Metanephros (tissue), 2 donors: ENCODE results near the gene OTUD5. TPM values are rescaled to one million over a fixed set of nuclear protein-coding genes. Genes with fewer than 3 reads are reported as not detected.

Experiments
- small RNA-seq: library from RNA; depleted of rRNA; stranded (forward); fragments of <200 nt; gene quantifications from one replicate; pipeline ENCODE3, GENCODE V24; 2014; ENCODE audit warnings: low replicate concordance
- total RNA-seq: library from RNA; depleted of rRNA; stranded (reverse); fragments of >200 nt; gene quantifications from one replicate; pipeline ENCODE4 v1.2.3, GENCODE V29; 2014

The OTUD5 gene
- 34.3 TPM for total RNA-seq

DNA sequence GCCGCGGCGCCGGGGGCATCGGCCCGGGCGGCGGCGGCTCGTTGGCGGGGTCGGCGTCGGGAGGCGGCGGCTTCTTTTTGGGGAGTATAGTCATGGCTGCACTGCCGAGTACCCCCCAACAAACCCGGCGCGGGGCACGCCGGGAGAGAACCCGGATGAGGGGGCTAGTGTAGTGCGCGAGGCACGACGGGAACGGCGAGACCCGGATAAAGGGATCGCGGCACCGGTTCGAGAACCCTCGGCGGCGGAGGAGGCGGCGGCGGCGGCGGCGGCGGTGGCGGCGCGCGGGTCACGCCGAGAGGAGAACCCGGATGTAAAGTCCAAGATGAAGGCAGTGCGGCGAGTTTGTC lies at the start of gene OTUD5:
OTUD5 (minus strand) TSS at position 131 of the 350 bp plus-strand sequence; CDS start at position 94, 37 bp downstream.

DNA sequence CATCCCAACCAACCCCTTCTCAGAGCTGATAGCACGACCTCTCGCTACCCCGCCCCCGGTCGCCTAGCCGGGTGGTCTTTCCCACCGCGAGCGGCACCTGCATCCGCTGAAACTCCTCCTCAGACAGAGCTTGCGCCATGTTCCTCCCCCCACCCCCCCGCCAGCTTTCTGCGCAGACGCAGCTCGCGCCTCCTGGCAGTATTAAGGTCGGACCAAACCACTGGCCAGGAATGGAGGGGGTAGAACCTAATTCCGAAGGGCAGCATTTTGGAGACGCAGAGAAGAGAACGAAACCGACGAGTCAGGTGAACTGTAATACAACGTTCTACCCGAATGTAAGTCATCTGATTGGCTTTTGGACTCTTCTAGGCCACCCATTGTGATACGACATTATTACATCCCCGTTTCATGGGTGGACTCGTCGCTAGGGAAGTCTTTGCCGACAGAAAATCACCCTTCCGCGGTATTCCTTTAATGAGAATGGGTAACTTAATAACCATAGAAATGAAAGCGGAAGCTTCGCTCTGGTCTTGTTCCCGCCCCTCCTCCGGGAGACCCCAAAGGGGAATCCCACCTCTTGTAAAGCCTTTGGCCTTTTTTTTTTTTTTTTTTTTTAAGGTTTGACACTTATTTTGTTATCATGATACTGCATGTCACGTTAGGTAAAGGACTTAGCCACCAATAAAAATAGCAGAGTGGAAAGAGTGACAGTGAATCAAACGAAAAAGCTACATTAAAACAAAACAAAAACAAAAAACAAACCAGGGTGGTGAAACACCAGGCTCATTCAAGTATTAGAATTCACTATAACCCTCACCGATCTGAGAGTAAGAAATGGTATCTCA lies 44.9 kb upstream of the OTUD5 start, which contains the start of gene GRIPAP1:
GRIPAP1 (minus strand) TSS at position 174 of the 845 bp plus-strand sequence; CDS start at position 139, 35 bp downstream.

DNA sequence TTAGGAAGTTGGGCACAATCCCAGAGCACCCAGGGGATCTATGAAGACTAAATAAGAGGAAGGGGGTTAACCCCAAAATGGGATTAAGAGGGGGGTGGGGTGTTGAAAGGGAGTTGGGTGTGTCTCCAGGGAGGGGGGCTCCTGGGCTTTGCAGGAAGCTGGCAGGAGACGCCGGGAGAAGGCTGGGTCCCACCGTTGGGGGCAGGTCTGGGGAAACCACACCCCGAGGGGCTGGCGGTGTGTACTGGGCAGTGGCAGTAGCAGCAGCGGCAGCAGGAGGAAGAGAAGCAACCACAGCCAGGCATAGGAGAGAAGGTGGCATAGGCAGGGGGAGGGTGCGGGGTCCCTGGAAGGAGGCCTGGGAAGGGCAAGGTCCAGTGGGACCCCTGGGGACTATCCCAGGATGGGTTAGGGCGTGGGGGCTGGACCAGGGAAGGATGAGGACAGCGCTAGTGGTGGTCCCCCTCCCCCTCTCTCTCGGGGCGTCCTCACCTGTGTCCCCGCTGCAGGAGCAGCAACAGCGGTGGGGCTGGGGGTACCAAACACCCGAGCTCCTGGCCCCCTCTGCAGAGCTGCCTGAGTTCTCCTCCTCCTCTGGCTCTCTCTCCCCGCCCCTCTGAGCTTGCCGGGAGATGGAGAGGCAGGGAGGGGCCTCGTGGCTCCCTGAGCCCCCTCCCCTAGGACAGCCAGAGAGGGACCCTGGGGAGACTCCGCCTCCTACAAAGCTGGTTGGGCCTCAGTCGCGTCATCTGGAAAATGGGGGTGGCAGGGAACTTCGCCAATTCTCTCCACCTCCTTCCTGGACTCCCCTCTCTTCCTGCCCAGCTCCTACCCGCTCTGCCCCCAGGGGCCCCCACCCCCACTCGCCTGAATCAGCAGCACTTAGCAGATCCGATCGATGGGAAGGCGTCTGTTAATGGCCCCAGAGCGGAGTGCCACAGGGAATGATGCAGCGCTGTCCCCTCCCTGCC lies 14.1 kb upstream of the OTUD5 start, which contains the start of gene KCND1:
KCND1 (minus strand) TSS at position 596 of the 971 bp plus-strand sequence. CDS start 1,573 bp downstream, outside the sequence.

GRCh38 chrX:48918643-48919340 lies 38.6 kb downstream of the OTUD5 start, which contains the start of gene PIM2:
TSS of gene PIM2 (minus strand) at chrX:48919024. CDS start at chrX:48918834, 190 bp downstream.

GRCh38 chrX:48911412-48912182 lies 45.8 kb downstream of the OTUD5 start, which contains the start of gene SLC35A2:
TSS of gene SLC35A2 (minus strand) at chrX:48911646. CDS start at chrX:48911636, 10 bp downstream.

GRCh38 chrX:48897625-48898306 lies 59.6 kb downstream of the OTUD5 start, which contains the start of the genes PQBP1 and TIMM17B:
TSS of gene PQBP1 (plus strand) at chrX:48897930. CDS start at chrX:48898510, 580 bp downstream.
TSS of gene TIMM17B (minus strand) at chrX:48897768. CDS start at chrX:48897749, 19 bp downstream.

Small RNA genes lying within 50 kb of the gene (small RNA-seq; reads per million reads assigned to genes)
- gene RNU6-722P, result not detected

Other genes starting within 250 kb of the OTUD5 start
- gene GLOD5, start 195.9 kb downstream of the OTUD5 start, total RNA-seq, result 0.76 TPM
- gene GATA1, start 171.0 kb downstream of the OTUD5 start, total RNA-seq, result 0.58 TPM
- 91.3 TPM for gene HDAC6, start 155.5 kb downstream of the OTUD5 start, total RNA-seq
- gene ERAS, start 131.1 kb downstream of the OTUD5 start, total RNA-seq, result not detected
- 38.5 TPM for gene PCSK1N, start 122.0 kb downstream of the OTUD5 start, total RNA-seq
- gene TIMM17B, start 59.8 kb downstream of the OTUD5 start, total RNA-seq, result 33.0 TPM
- gene PQBP1, start 59.7 kb downstream of the OTUD5 start, total RNA-seq, result 36.7 TPM
- gene SLC35A2, start 46.0 kb downstream of the OTUD5 start, total RNA-seq, result 22.4 TPM
- 9.3 TPM for gene PIM2, start 38.6 kb downstream of the OTUD5 start, total RNA-seq
- gene KCND1, start 14.2 kb upstream of the OTUD5 start, total RNA-seq, result 2.7 TPM
- gene GRIPAP1, start 44.7 kb upstream of the OTUD5 start, total RNA-seq, result 28.4 TPM
- 27.9 TPM for gene TFE3, start 85.8 kb upstream of the OTUD5 start, total RNA-seq
- 6.4 TPM for gene CCDC120, start 101.4 kb upstream of the OTUD5 start, total RNA-seq
- gene PRAF2, start 116.4 kb upstream of the OTUD5 start, total RNA-seq, result 8.1 TPM
- 44.8 TPM for gene WDR45, start 122.3 kb upstream of the OTUD5 start, total RNA-seq
- 24.2 TPM for gene GPKOW, start 166.1 kb upstream of the OTUD5 start, total RNA-seq
- gene MAGIX, start 205.2 kb upstream of the OTUD5 start, total RNA-seq, result 9.5 TPM
- 24.3 TPM for gene PLP2, start 214.3 kb upstream of the OTUD5 start, total RNA-seq
- gene PRICKLE3, start 228.8 kb upstream of the OTUD5 start, total RNA-seq, result 8.0 TPM
- gene SYP, start 242.6 kb upstream of the OTUD5 start, total RNA-seq, result 2.3 TPM